GM12872 (cell line): ENCODE measurements around the gene CCDC172.

Experiments
- CTCF ChIP-seq: IDR thresholded peaks from 3 replicates; pipeline ENCODE4 v1.5.1; 2011; ENCODE audit warnings: low read depth, mild to moderate bottlenecking, low read length, moderate library complexity; ENCODE audit not compliant: insufficient read depth

CCDC172 gene

GRCh38 chr10:116324227-116324950 is at the start of gene CCDC172:
Gene CCDC172 (plus strand): TSS chr10:116324448. CDS start chr10:116325012, 564 bp downstream.
- no peak for TF ChIP-seq CTCF

- TF ChIP-seq CTCF, result no peak
Measured at GRCh38 chr10:116276981-116277380, 47.3 kb upstream of the CCDC172 start.

GRCh38 chr10:116278846-116279245 is 45.4 kb upstream of the CCDC172 start:
- TF ChIP-seq CTCF, result no peak

- TF ChIP-seq CTCF, result no peak
Measured at GRCh38 chr10:116281775-116282174, 42.5 kb upstream of the CCDC172 start.

- no peak for TF ChIP-seq CTCF
Measured at GRCh38 chr10:116286626-116287200, 37.5 kb upstream of the CCDC172 start.

- TF ChIP-seq CTCF, result peak; percentile 46
Measured at GRCh38 chr10:116287906-116288501, 36.2 kb upstream of the CCDC172 start.

- TF ChIP-seq CTCF, result no peak
Measured at GRCh38 chr10:116289652-116290051, 34.6 kb upstream of the CCDC172 start.
